ENCODE data around the gene FMO3.

Gene FMO3

DNA sequence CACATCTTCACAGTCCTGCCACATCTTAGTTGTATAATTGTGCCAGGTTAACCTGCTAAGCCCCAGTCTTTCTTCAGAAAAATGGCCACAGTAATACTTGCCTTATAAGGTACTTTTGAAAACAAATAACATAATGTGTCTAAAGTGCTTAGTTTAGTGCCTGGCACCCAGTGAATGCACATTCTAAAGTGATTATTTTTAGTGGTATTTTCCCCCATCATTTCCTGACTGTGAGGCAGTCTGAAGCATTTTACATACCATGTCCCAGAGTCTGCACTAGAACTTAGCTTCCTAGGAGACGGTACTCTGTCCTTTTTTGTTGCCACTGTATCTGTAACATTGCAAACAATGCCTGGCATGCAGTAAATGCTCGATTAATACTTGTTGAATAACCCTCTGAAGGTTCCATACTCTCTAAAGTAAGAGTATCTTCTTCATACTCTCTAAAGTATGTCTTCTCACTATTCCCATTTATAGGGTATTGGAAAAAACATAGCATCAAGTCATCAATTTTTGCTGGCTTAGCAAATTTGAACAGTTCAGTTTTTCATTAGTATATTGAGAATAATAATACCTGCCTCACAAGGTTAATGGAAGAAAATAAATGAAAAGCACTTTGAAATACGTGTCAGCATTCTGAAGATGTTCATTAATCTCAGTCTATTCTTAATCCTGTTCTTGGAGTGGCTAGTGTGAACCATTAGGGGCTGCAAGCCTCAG, 43.7 kb downstream of the FMO3 start:
- H3K4me3 ChIP-seq (ENCODE audit: insufficient read depth, low read depth, low read length) = no peak overlapping the region
- H3K27ac ChIP-seq (ENCODE audit: insufficient read depth, low read depth, low read length, poor library complexity, severe bottlenecking) = no peak overlapping the region
- no peaks in the 10 kb centered on the region for H3K27me3 ChIP-seq (ENCODE audit: control insufficient read depth, insufficient read depth, low read length, poor library complexity, severe bottlenecking)
- 92 to 94% methylated on average over 3 of the region's 3 CpGs for WGBS, 2 experiments
- H3K4me1 ChIP-seq (ENCODE audit: control insufficient read depth, insufficient read depth, low read length) = no peaks in the 10 kb centered on the region
- H3K9me3 ChIP-seq (ENCODE audit: control insufficient read depth, low read length) = no peaks in the 10 kb centered on the region
- H3K36me3 ChIP-seq (ENCODE audit: control insufficient read depth, insufficient read depth, low read length) = no peaks in the 10 kb centered on the region

DNA sequence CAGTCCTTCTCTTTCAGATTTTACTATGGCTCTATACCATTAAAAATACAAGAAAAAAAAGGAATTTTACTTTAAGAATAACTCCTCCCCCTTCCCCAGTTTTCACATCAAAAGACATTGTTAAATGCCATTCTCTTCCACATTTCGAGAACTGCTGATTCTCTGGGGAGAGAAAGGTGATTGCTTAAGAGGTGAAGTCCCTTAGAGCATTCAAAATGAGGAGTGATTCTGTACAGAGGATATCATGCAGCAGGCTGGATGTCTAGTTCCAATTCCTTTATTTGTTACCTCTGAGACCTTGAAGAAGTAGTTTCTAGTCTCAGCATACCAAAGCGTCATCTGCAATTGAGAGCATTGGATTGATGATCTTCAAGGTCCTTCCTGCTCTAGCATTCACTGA, 46.9 kb downstream of the FMO3 start:
- H3K4me1 ChIP-seq (ENCODE audit: control insufficient read depth, insufficient read depth, low read length) = no peaks in the 10 kb centered on the region
- H3K27ac ChIP-seq (ENCODE audit: insufficient read depth, low read depth, low read length, poor library complexity, severe bottlenecking) = no peak overlapping the region
- no peaks in the 10 kb centered on the region for H3K36me3 ChIP-seq (ENCODE audit: control insufficient read depth, insufficient read depth, low read length)
- 83 to 84% methylated on average over 2 of the region's 2 CpGs for WGBS, 2 experiments
- no peaks in the 10 kb centered on the region for H3K9me3 ChIP-seq (ENCODE audit: control insufficient read depth, low read length)
- no peak overlapping the region for H3K4me3 ChIP-seq (ENCODE audit: insufficient read depth, low read depth, low read length)
- no peaks in the 10 kb centered on the region for H3K27me3 ChIP-seq (ENCODE audit: control insufficient read depth, insufficient read depth, low read length, poor library complexity, severe bottlenecking)

DNA sequence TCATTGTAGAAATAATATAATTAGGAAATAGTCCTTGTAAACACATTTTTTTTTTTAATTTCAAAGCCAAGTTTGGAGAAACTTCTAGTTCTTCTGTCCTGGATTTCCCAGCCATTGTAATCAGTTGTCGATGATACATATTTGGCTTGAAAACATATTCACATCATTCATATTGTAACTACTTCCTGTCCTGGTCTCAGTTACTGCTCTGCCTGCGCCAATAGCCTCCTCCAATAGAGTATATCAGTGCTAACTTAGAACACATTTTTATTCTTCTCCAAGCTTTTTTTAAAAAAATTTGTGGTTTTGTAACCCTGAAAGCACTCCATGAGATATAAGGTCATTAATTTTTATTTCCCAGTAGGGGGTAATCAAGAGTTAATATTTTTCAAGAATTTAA, 48.3 kb downstream of the FMO3 start:
- Histone ChIP-seq H3K4me1 (ENCODE audit: control insufficient read depth, insufficient read depth, low read length) (no peaks in the 10 kb centered on the region), H3K4me3 (ENCODE audit: insufficient read depth, low read depth, low read length) (no peak overlapping the region), H3K27ac (ENCODE audit: insufficient read depth, low read depth, low read length, poor library complexity, severe bottlenecking) (no peak overlapping the region), H3K9me3 (ENCODE audit: control insufficient read depth, low read length) (no peaks in the 10 kb centered on the region), H3K36me3 (ENCODE audit: control insufficient read depth, insufficient read depth, low read length) (no peaks in the 10 kb centered on the region), H3K27me3 (ENCODE audit: control insufficient read depth, insufficient read depth, low read length, poor library complexity, severe bottlenecking) (no peaks in the 10 kb centered on the region)
- 90 to 97% methylated on average over 2 of the region's 2 CpGs for WGBS, 2 experiments

DNA sequence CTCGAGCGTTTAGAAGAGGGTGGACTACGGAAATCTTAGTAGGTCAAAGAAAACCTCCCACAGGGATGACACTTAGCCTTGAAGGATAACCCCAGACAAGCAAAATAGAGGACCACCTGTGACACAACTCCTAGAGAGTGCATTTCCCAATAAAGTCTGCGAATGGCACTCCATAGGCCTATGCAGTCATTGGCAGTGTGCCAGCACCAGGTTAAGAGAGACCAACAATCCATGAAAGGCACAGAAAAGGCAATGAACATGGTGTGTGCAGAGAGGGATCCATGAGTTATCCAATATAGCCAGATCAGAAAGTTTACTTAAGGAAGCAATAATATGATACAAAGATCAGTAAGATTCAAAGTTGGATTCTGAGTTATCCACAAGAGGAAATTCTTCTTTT, 49.2 kb downstream of the FMO3 start:
- no peaks in the 10 kb centered on the region for H3K4me1 ChIP-seq (ENCODE audit: control insufficient read depth, insufficient read depth, low read length)
- no peaks in the 10 kb centered on the region for H3K36me3 ChIP-seq (ENCODE audit: control insufficient read depth, insufficient read depth, low read length)
- no peaks in the 10 kb centered on the region for H3K9me3 ChIP-seq (ENCODE audit: control insufficient read depth, low read length)
- no peaks in the 10 kb centered on the region for H3K27me3 ChIP-seq (ENCODE audit: control insufficient read depth, insufficient read depth, low read length, poor library complexity, severe bottlenecking)
- no peak overlapping the region for H3K27ac ChIP-seq (ENCODE audit: insufficient read depth, low read depth, low read length, poor library complexity, severe bottlenecking)
- no peak overlapping the region for H3K4me3 ChIP-seq (ENCODE audit: insufficient read depth, low read depth, low read length)
- 96 to 97% methylated on average over 4 of the region's 4 CpGs for WGBS, 2 experiments

DNA sequence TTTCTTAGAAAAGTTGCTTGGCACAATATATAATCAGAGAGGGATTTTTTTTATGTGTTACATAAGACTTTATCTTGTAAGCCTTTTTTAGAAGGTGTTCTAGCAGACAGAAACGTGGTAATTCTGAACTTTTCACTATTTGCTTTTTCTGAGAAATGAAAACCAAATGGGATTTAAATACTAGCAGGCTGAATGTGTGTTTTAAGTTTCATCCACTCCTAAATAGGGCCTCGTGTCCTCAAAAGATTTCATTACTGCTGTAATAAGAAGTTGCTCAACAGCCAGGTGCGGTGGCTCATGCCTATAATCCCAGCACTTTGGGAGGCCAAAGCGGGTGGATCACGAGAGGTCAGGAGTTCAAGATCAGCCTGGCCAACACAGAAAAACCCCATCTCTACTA, 49.7 kb downstream of the FMO3 start:
- WGBS, 2 experiments = 89 to 91% methylated on average over 5 of the region's 5 CpGs
- Histone ChIP-seq H3K4me1 (ENCODE audit: control insufficient read depth, insufficient read depth, low read length) (no peaks in the 10 kb centered on the region), H3K9me3 (ENCODE audit: control insufficient read depth, low read length) (no peaks in the 10 kb centered on the region), H3K4me3 (ENCODE audit: insufficient read depth, low read depth, low read length) (no peak overlapping the region), H3K36me3 (ENCODE audit: control insufficient read depth, insufficient read depth, low read length) (no peaks in the 10 kb centered on the region), H3K27ac (ENCODE audit: insufficient read depth, low read depth, low read length, poor library complexity, severe bottlenecking) (no peak overlapping the region), H3K27me3 (ENCODE audit: control insufficient read depth, insufficient read depth, low read length, poor library complexity, severe bottlenecking) (no peaks in the 10 kb centered on the region)

GRCh38 chr1:171140956-171141687, 50.4 kb downstream of the FMO3 start:
- WGBS, 2 experiments = 97 to 98% methylated on average over 4 of the region's 4 CpGs
- Histone ChIP-seq H3K27me3 (ENCODE audit: control insufficient read depth, insufficient read depth, low read length, poor library complexity, severe bottlenecking) (no peaks in the 10 kb centered on the region), H3K4me3 (ENCODE audit: insufficient read depth, low read depth, low read length) (no peak overlapping the region), H3K9me3 (ENCODE audit: control insufficient read depth, low read length) (no peaks in the 10 kb centered on the region), H3K27ac (ENCODE audit: insufficient read depth, low read depth, low read length, poor library complexity, severe bottlenecking) (no peak overlapping the region), H3K4me1 (ENCODE audit: control insufficient read depth, insufficient read depth, low read length) (no peaks in the 10 kb centered on the region), H3K36me3 (ENCODE audit: control insufficient read depth, insufficient read depth, low read length) (no peaks in the 10 kb centered on the region)

GRCh38 chr1:171141688-171142415, 51.1 kb downstream of the FMO3 start:
- no peaks in the 10 kb centered on the region for H3K27me3 ChIP-seq (ENCODE audit: control insufficient read depth, insufficient read depth, low read length, poor library complexity, severe bottlenecking)
- H3K27ac ChIP-seq (ENCODE audit: insufficient read depth, low read depth, low read length, poor library complexity, severe bottlenecking) = no peak overlapping the region
- 91 to 93% methylated on average over 6 of the region's 6 CpGs for WGBS, 2 experiments
- H3K36me3 ChIP-seq (ENCODE audit: control insufficient read depth, insufficient read depth, low read length) = no peaks in the 10 kb centered on the region
- no peak overlapping the region for H3K4me3 ChIP-seq (ENCODE audit: insufficient read depth, low read depth, low read length)
- no peaks in the 10 kb centered on the region for H3K4me1 ChIP-seq (ENCODE audit: control insufficient read depth, insufficient read depth, low read length)
- no peaks in the 10 kb centered on the region for H3K9me3 ChIP-seq (ENCODE audit: control insufficient read depth, low read length)

DNA sequence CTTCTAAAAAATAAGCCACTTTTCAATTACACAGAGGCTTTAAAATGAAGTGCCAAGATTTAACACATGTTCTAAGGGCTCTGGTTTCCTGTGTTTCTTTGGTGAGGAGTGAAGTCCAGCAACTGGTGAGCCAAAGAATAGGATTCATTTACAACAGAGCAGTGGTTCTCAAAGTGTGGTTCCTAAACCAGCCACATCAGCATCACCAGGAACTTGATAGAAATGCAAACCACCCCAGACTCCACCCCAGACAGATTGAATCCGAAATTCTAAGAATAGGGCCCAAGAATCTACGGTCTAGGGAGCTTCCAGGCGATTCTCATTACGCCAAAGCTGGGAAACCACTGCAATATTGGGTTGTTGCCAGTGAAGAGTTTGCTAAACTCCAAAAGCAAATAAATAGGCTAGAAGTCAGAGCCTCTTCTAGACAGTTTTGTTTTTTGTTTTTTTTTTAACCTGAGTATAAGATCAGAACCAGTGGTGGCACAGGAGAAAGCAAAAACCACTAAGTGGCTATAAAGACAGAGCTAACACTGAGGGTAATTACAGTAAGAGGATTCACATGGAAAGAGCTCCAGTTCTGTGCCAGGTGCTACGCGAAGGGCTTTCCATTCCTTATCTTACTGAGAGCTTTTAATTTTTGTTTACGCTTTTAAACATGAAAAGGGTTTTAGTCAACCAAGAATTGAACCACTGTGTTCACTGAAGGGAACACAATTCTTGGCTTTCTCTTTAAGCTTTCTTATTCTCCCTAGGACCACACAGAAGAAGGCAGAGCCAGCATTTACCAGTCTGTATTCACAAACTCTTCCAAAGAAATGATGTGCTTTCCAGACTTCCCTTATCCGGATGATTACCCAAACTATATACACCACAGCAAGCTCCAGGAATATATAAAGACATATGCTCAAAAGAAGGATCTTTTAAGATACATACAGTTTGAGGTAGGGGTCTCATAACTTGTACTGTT, 52.0 kb downstream of the FMO3 start:
- WGBS, 2 experiments = 89 to 90% methylated on average over 7 to 8 of the region's 8 CpGs
- Histone ChIP-seq H3K4me1 (ENCODE audit: control insufficient read depth, insufficient read depth, low read length) (no peaks in the 10 kb centered on the region), H3K4me3 (ENCODE audit: insufficient read depth, low read depth, low read length) (no peak overlapping the region), H3K9me3 (ENCODE audit: control insufficient read depth, low read length) (no peaks in the 10 kb centered on the region), H3K27me3 (ENCODE audit: control insufficient read depth, insufficient read depth, low read length, poor library complexity, severe bottlenecking) (no peaks in the 10 kb centered on the region), H3K36me3 (ENCODE audit: control insufficient read depth, insufficient read depth, low read length) (no peaks in the 10 kb centered on the region), H3K27ac (ENCODE audit: insufficient read depth, low read depth, low read length, poor library complexity, severe bottlenecking) (no peak overlapping the region)

GRCh38 chr1:171150156-171150555, 59.5 kb downstream of the FMO3 start:
- Histone ChIP-seq H3K9me3 (ENCODE audit: control insufficient read depth, low read length) (no peaks in the 10 kb centered on the region), H3K27ac (ENCODE audit: insufficient read depth, low read depth, low read length, poor library complexity, severe bottlenecking) (no peak overlapping the region), H3K4me3 (ENCODE audit: insufficient read depth, low read depth, low read length) (no peak overlapping the region), H3K4me1 (ENCODE audit: control insufficient read depth, insufficient read depth, low read length) (no peaks in the 10 kb centered on the region), H3K36me3 (ENCODE audit: control insufficient read depth, insufficient read depth, low read length) (no peaks in the 10 kb centered on the region), H3K27me3 (ENCODE audit: control insufficient read depth, insufficient read depth, low read length, poor library complexity, severe bottlenecking) (no peaks in the 10 kb centered on the region)
- WGBS, 2 experiments = 78% methylated on average over 1 of the region's 1 CpG; no CpG with 5 or more reads in 1 of the 2 experiments

Data from ectodermal cell (in vitro differentiated cells).